NCI-H1930 (cell line): ENCODE measurements around the gene LCP2.

Source experiments
- DNase-seq, 2 experiments: peaks; one replicate each; lab custom pipeline; 2025; lab: John Stamatoyannopoulos, UW

The LCP2 gene

GRCh38 chr5:170296036-170296934, 1.3 kb downstream of the LCP2 start:
- DNase-seq: no peak

GRCh38 chr5:170294556-170294955, 3.0 kb downstream of the LCP2 start:
- DNase-seq: no peak

GRCh38 chr5:170294057-170294456, 3.5 kb downstream of the LCP2 start:
- no peak for DNase-seq

- DNase-seq: no peak
Measured at GRCh38 chr5:170293273-170293672, 4.3 kb downstream of the LCP2 start.

- no peak for DNase-seq
Measured at GRCh38 chr5:170292179-170293104, 5.1 kb downstream of the LCP2 start.

- DNase-seq: no peak
Measured at GRCh38 chr5:170290498-170290897, 7.1 kb downstream of the LCP2 start.

- DNase-seq: no peak
Measured at GRCh38 chr5:170289764-170290163, 7.8 kb downstream of the LCP2 start.

GRCh38 chr5:170289121-170289520, 8.5 kb downstream of the LCP2 start:
- DNase-seq: no peak

- no peak for DNase-seq
Measured at GRCh38 chr5:170288551-170288950, 9.0 kb downstream of the LCP2 start.

- DNase-seq: no peak
Measured at GRCh38 chr5:170288151-170288550, 9.4 kb downstream of the LCP2 start.

GRCh38 chr5:170287532-170287931, 10.0 kb downstream of the LCP2 start:
- no peak for DNase-seq

GRCh38 chr5:170286386-170286925, 11.1 kb downstream of the LCP2 start:
- DNase-seq: no peak

- DNase-seq: no peak
Measured at GRCh38 chr5:170285181-170285580, 12.4 kb downstream of the LCP2 start.

GRCh38 chr5:170284231-170284630, 13.3 kb downstream of the LCP2 start:
- no peak for DNase-seq

GRCh38 chr5:170283296-170283695, 14.3 kb downstream of the LCP2 start:
- no peak for DNase-seq

GRCh38 chr5:170280011-170280493, 17.5 kb downstream of the LCP2 start:
- DNase-seq: no peak

GRCh38 chr5:170279459-170279817, 18.1 kb downstream of the LCP2 start:
- no peak for DNase-seq

- no peak for DNase-seq
Measured at GRCh38 chr5:170278611-170279458, 18.7 kb downstream of the LCP2 start.

GRCh38 chr5:170277867-170278281, 19.7 kb downstream of the LCP2 start:
- no peak for DNase-seq

GRCh38 chr5:170276140-170276539, 21.4 kb downstream of the LCP2 start:
- DNase-seq: no peak

- no peak for DNase-seq
Measured at GRCh38 chr5:170275376-170275994, 22.1 kb downstream of the LCP2 start.
